T-helper 2 cell treated with Interferon-gamma antibody and Interleukin-4, amounts not matched to agents 100 ng/mL and 5 ng/mL, for 36 hours (primary cell): Measurements from ENCODE around the gene NEGR1. TPM values are rescaled to one million over a fixed set of nuclear protein-coding genes. Genes with fewer than 3 reads are reported as not detected.
"Not testable (repeated sequence)": the region's sequence is repeated elsewhere in the genome, so short reads cannot be mapped to it uniquely, and the experiment has no call there.

Experiments
- intact Hi-C: fragments of 100-400 bp; cut with micrococcal nuclease; formaldehyde crosslinking; loops from one replicate; pipeline ENCODE4 v1.15.1; 2023
- total RNA-seq: library from RNA; stranded (reverse); gene quantifications from 2 replicates; pipeline ENCODE4 v1.2.3, GENCODE V29; 2022

Gene NEGR1
- total RNA-seq, result not detected in 2 replicates

- intact Hi-C loops, result no loop called here
These were observed at the start of gene NEGR1 for GRCh38 chr1:72282271-72283021. Gene NEGR1, minus strand, starts transcription at chr1:72282539.

- intact Hi-C loops, result no loop called here
These were observed 44.2 kb upstream of the NEGR1 start for GRCh38 chr1:72326494-72326893.

- intact Hi-C loops, result no loop called here
These were observed 42.1 kb upstream of the NEGR1 start for GRCh38 chr1:72324451-72324850.

GRCh38 chr1:72322910-72323309, 40.6 kb upstream of the NEGR1 start:
- intact Hi-C loops, result no loop called here

GRCh38 chr1:72296501-72296900, 14.2 kb upstream of the NEGR1 start:
- intact Hi-C loops, result no loop called here

- intact Hi-C loops, result loop anchor here (1.0 kb wide), 1 partner anchor 9 kb away; no protein-coding TSS in a partner anchor
These were observed 6.5 kb upstream of the NEGR1 start for GRCh38 chr1:72288886-72289285.

- intact Hi-C loops, result no loop called here
These were observed 4.1 kb upstream of the NEGR1 start for GRCh38 chr1:72286401-72286800.

- intact Hi-C loops, result no loop called here
These were observed 2.7 kb upstream of the NEGR1 start for GRCh38 chr1:72285074-72285425.

- intact Hi-C loops, result no loop called here
These were observed 2.2 kb upstream of the NEGR1 start for GRCh38 chr1:72284348-72285073.

GRCh38 chr1:72284084-72284347, 1.7 kb upstream of the NEGR1 start:
- intact Hi-C loops, result no loop called here

GRCh38 chr1:72283307-72284083, 1.2 kb upstream of the NEGR1 start:
- intact Hi-C loops, result no loop called here

- intact Hi-C loops, result no loop called here
These were observed 625 bp upstream of the NEGR1 start for GRCh38 chr1:72283022-72283306.

GRCh38 chr1:72281637-72282270, 585 bp downstream of the NEGR1 start:
- intact Hi-C loops, result no loop called here

- intact Hi-C loops, result no loop called here
These were observed 1.2 kb downstream of the NEGR1 start for GRCh38 chr1:72281144-72281543.

- intact Hi-C loops, result no loop called here
These were observed 1.6 kb downstream of the NEGR1 start for GRCh38 chr1:72280711-72281110.

- intact Hi-C loops, result no loop called here
These were observed 2.2 kb downstream of the NEGR1 start for GRCh38 chr1:72280131-72280530.

- intact Hi-C loops, result no loop called here
These were observed 3.9 kb downstream of the NEGR1 start for GRCh38 chr1:72278461-72278860.

GRCh38 chr1:72271555-72272085, 10.7 kb downstream of the NEGR1 start:
- intact Hi-C loops, result no loop called here

GRCh38 chr1:72262735-72263134, 19.6 kb downstream of the NEGR1 start:
- intact Hi-C loops, result no loop called here

GRCh38 chr1:72253132-72253531, 29.2 kb downstream of the NEGR1 start:
- intact Hi-C loops, result no loop called here

- intact Hi-C loops, result no loop called here
These were observed 40.9 kb downstream of the NEGR1 start for GRCh38 chr1:72241397-72241796.

- intact Hi-C loops, result not testable (repeated sequence)
These were observed 46.4 kb downstream of the NEGR1 start for GRCh38 chr1:72235931-72236330.
